ENCODE data around the gene ISLR2. TPM values are rescaled to one million over a fixed set of nuclear protein-coding genes. Genes with fewer than 3 reads are reported as not detected.

ISLR2 gene
- total RNA-seq, 4 donors from 2014 or later: 0.83 to 4.9 (median 1.2) TPM

GRCh38 chr15:74130849-74131627 is 652 bp downstream of the ISLR2 start:
- H3K27me3 ChIP-seq: peaks cover 0 to 98% (median 76%) of the 10 kb centered on the region in 4 donors
- whole genome bisulfite sequencing: 14% methylated on average over 18 of the region's 28 CpGs

GRCh38 chr15:74131628-74132413 is 1.4 kb downstream of the ISLR2 start:
- H3K4me3 ChIP-seq: no peak overlapping the region
- intact Hi-C loops (cut with DNase I): no loop called here
- TF ChIP-seq POLR2A (IDR thresholded peaks at IDR 0.05; ENCODE audit: low read depth) (no peak), EP300 (IDR thresholded peaks at IDR 0.05) (no peak), POLR2AphosphoS5 (IDR thresholded peaks at IDR 0.05) (no peak), CTCF (IDR thresholded peaks at IDR 0.05) (no peak)
- peaks cover 0 to 100% (median 80%) of the 10 kb centered on the region in 4 donors for H3K27me3 ChIP-seq
- no peak for DNase-seq (ENCODE audit: extremely low spot score)
- H3K36me3 ChIP-seq: no peaks in the 10 kb centered on the region
- H3K27ac ChIP-seq (replicated peaks in 1 of 4): no peak overlapping the region
- no peaks in the 10 kb centered on the region for H3K9me3 ChIP-seq
- 51% methylated on average over 19 of the region's 20 CpGs for WGBS
- peaks cover 66 to 88% (median 79%) of the 10 kb centered on the region in 4 donors for H3K4me1 ChIP-seq

More at GRCh38 chr15:74130849-74131627, 652 bp downstream of the ISLR2 start:
- Histone ChIP-seq H3K4me3 (peak overlapping the region in 3 of 4 donors; percentile 49 to 64 (median 52)), H3K4me1 (peaks cover 59 to 80% (median 71%) of the 10 kb centered on the region in 4 donors), H3K36me3 (no peaks in the 10 kb centered on the region), H3K27ac (replicated peaks in 1 of 4) (no peak overlapping the region), H3K9me3 (no peaks in the 10 kb centered on the region)
- no peak for DNase-seq (ENCODE audit: extremely low spot score)
- intact Hi-C loops (cut with DNase I): no loop called here
- no peak for TF ChIP-seq POLR2A (IDR thresholded peaks at IDR 0.05; ENCODE audit: low read depth)
- no peak for TF ChIP-seq POLR2AphosphoS5 (IDR thresholded peaks at IDR 0.05)
- TF ChIP-seq EP300 (IDR thresholded peaks at IDR 0.05): no peak
- no peak for TF ChIP-seq CTCF (IDR thresholded peaks at IDR 0.05)

DNA sequence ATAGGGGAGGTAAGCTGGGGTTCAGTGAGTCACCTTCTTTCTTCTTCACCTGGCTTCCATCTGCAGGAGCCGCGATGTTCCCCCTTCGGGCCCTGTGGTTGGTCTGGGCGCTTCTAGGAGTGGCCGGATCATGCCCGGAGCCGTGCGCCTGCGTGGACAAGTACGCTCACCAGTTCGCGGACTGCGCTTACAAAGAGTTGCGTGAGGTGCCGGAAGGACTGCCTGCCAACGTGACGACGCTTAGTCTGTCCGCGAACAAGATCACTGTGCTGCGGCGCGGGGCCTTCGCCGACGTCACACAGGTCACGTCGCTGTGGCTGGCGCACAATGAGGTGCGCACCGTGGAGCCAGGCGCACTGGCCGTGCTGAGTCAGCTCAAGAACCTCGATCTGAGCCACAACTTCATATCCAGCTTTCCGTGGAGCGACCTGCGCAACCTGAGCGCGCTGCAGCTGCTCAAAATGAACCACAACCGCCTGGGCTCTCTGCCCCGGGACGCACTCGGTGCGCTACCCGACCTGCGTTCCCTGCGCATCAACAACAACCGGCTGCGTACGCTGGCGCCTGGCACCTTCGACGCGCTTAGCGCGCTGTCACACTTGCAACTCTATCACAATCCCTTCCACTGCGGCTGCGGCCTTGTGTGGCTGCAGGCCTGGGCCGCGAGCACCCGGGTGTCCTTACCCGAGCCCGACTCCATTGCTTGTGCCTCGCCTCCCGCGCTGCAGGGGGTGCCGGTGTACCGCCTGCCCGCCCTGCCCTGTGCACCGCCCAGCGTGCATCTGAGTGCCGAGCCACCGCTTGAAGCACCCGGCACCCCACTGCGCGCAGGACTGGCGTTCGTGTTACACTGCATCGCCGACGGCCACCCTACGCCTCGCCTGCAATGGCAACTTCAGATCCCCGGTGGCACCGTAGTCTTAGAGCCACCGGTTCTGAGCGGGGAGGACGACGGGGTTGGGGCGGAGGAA is 2.6 kb downstream of the ISLR2 start:
- TF ChIP-seq EP300 (IDR thresholded peaks at IDR 0.05): no peak
- no peak for TF ChIP-seq CTCF (IDR thresholded peaks at IDR 0.05)
- TF ChIP-seq POLR2AphosphoS5 (IDR thresholded peaks at IDR 0.05): no peak
- TF ChIP-seq POLR2A (IDR thresholded peaks at IDR 0.05; ENCODE audit: low read depth): no peak
- DNase-seq (ENCODE audit: extremely low spot score): no peak
- intact Hi-C loops (cut with DNase I): no loop called here
- H3K27ac ChIP-seq (replicated peaks in 1 of 4): no peak overlapping the region
- no peaks in the 10 kb centered on the region for H3K36me3 ChIP-seq
- no peaks in the 10 kb centered on the region for H3K9me3 ChIP-seq
- WGBS: 46% methylated on average over 38 of the region's 90 CpGs
- no peak overlapping the region for H3K4me3 ChIP-seq
- peaks cover 0 to 100% (median 79%) of the 10 kb centered on the region in 4 donors for H3K27me3 ChIP-seq
- H3K4me1 ChIP-seq: peaks cover 63 to 90% (median 81%) of the 10 kb centered on the region in 4 donors

GRCh38 chr15:74133694-74134386 is 3.5 kb downstream of the ISLR2 start:
- H3K27me3 ChIP-seq: peaks cover 0 to 97% (median 71%) of the 10 kb centered on the region in 4 donors
- TF ChIP-seq EP300 (IDR thresholded peaks at IDR 0.05) (no peak), POLR2A (IDR thresholded peaks at IDR 0.05; ENCODE audit: low read depth) (no peak), POLR2AphosphoS5 (IDR thresholded peaks at IDR 0.05) (no peak), CTCF (IDR thresholded peaks at IDR 0.05) (no peak)
- intact Hi-C loops (cut with DNase I): no loop called here
- no peak overlapping the region for H3K4me3 ChIP-seq
- DNase-seq (ENCODE audit: extremely low spot score): no peak
- H3K4me1 ChIP-seq: peaks cover 55 to 81% (median 72%) of the 10 kb centered on the region in 4 donors
- H3K9me3 ChIP-seq: no peaks in the 10 kb centered on the region
- no peaks in the 10 kb centered on the region for H3K36me3 ChIP-seq
- 32% methylated on average over 31 of the region's 71 CpGs for WGBS
- no peak overlapping the region for H3K27ac ChIP-seq (replicated peaks in 1 of 4)

Measured in esophagus muscularis mucosa (tissue), 4 donors.